GM12864 (cell line): ENCODE measurements around the gene SPATA21.

Experiments
- DNase-seq: peaks from one replicate; pipeline ENCODE4 v3.0.0-alpha.2; 2011; ENCODE audit warnings: low read depth
- H3K4me3 ChIP-seq: 2 replicates; pipeline ENCODE4 v1.5.1; 2011; ENCODE audit warnings: mild to moderate bottlenecking, low read depth, low read length, control low read depth
- TF ChIP-seq, protein P1 (sequence below): IDR thresholded peaks from 2 replicates; pipeline ENCODE4 v1.5.1; 2011; ENCODE audit warnings: low read depth, mild to moderate bottlenecking, moderate library complexity, low read length, control low read depth, inconsistent platforms; ENCODE audit errors: missing control alignments

SPATA21 gene

DNA sequence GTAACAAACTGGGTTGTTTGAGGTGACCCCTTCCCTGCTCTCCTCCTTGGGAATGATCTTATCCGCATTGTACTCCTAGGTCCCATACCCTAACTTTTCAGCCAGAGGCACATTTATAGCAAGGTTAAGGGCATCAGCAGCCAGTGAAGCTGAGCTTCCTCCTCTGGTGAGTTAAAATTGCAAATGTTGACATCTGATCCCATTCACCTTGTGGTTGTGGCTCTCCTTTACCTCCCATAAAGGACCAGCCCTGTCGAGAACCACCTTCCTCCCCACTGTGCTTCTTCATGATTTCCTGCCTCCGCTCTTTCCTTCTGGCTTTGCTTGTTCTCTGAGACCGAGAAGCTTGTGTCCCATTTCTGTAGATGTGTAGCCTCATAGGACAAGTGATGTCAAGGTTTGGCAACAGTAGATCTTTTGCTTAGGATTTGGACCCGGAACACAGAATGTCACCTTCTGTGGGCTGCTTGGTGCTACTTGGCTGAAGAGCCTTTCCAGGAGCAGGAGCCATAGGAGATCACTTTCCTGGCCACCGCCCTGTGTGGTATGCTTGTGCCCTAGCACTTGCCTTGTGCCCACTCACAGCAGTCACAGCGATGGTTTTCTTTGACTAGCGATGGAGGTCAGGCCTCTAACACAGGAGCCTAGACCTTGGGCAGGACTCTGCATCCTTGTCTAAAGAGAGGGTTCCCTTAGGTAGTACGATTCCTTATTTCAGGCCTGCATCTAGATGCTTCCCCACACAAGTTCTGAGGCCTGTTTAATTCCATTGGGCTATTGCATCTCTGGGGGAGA, 51.4 kb downstream of the SPATA21 start:
- no peak overlapping the region for H3K4me3 ChIP-seq
- no peak for DNase-seq

GRCh38 chr1:16383888-16384287, 53.3 kb downstream of the SPATA21 start:
- no peak overlapping the region for H3K4me3 ChIP-seq
- TF ChIP-seq, protein P1, sequence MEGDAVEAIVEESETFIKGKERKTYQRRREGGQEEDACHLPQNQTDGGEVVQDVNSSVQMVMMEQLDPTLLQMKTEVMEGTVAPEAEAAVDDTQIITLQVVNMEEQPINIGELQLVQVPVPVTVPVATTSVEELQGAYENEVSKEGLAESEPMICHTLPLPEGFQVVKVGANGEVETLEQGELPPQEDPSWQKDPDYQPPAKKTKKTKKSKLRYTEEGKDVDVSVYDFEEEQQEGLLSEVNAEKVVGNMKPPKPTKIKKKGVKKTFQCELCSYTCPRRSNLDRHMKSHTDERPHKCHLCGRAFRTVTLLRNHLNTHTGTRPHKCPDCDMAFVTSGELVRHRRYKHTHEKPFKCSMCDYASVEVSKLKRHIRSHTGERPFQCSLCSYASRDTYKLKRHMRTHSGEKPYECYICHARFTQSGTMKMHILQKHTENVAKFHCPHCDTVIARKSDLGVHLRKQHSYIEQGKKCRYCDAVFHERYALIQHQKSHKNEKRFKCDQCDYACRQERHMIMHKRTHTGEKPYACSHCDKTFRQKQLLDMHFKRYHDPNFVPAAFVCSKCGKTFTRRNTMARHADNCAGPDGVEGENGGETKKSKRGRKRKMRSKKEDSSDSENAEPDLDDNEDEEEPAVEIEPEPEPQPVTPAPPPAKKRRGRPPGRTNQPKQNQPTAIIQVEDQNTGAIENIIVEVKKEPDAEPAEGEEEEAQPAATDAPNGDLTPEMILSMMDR: no peak
- DNase-seq: no peak

More for the DNA sequence above, 51.4 kb downstream of the SPATA21 start:
- TF ChIP-seq, protein P1: no peak

- DNase-seq: no peak
- no peak overlapping the region for H3K4me3 ChIP-seq
- TF ChIP-seq, protein P1: no peak
These were observed 56.4 kb downstream of the SPATA21 start for GRCh38 chr1:16380868-16381267.

DNA sequence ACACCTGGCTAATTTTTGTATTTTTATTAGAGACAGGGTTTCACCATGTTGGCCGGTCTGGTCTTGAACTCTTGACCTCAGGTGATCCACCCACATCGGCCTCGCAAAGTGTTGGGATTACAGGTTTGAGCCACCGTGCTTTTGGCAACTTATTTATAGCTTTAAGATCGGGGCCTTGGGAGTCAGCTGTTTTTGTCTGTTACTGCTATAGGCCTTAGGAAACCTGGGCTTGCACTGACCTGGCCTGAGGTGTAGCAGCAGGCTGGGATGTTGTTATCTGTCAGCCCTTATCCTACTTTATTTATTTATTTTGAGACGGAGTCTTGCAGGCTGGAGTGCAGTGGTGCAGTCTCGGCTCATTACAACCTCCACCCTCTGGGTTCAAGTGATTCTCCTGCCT, 58.8 kb downstream of the SPATA21 start:
- TF ChIP-seq, protein P1: no peak
- no peak for DNase-seq
- no peak overlapping the region for H3K4me3 ChIP-seq

DNA sequence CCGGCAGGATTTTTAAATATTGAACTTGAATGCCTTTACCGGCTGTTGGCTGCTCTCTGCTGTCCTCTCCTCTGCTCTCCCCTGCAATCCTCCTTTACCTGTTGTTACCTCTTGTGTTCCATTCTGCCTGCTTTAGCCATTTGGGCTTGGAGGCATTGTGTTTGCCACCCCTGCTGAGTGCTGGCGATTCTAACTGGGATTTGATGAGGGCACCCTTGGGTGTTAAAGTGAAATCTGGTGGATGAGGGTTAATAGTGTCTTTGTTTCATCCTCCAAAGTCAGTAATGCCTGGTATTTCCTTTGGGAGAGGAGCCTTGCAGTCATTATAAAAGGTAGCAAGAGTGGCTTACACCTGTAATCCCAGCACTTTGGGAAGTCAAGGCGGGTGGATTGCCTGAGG, 60.3 kb downstream of the SPATA21 start:
- no peak for DNase-seq
- TF ChIP-seq, protein P1: no peak

DNA sequence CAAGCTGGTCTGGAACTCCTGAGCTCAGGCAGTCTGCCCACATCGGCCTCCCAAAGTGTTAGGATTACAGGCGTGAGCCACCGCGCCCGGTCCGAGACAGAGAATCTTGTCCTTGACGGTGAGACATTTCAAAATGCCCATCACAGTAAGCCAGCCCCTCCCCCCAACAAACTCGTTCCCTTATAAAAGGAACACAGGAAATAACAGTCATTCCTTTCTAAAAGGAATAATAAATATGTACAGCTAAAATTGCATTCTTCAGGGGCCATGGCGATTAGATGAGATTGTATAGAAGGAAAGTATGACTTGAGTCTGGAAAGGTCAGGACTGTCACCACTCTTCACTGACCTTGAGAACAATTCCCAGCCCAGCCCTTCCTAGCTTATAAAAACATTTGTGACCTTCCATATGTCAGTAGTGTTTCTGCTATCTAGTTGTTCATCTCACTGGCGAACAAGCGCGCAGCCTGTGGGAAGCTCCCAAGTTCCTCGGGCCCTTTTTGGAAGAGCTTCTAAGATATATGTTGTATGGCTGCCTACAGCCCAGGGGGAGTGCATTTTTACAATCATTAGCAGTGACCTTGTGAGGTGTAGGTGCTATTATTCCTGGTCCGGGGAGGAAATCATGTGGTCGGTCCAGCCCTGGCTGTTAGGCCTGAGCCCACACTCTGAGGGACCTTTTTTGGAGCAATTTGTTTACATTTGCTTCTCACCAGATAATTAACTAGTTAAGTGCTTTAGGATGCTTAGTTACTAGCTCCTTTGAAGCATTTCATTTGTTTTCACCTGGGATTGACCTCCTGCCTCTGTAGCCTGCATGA, 61.5 kb downstream of the SPATA21 start:
- no peak overlapping the region for H3K4me3 ChIP-seq
- DNase-seq: no peak
- TF ChIP-seq, protein P1: no peak

More for the DNA sequence above, 60.3 kb downstream of the SPATA21 start:
- H3K4me3 ChIP-seq: no peak overlapping the region
